Activated naive CD4-positive, alpha-beta T cell treated with anti-CD3 and anti-CD28 coated beads for 36 hours (primary cell): Measurements from ENCODE around the gene FGFR4. TPM values are rescaled to one million over a fixed set of nuclear protein-coding genes. Genes with fewer than 3 reads are reported as not detected.

Experiments used
- CTCF ChIA-PET: fragments of 350-600 bp; sonication (Branson Sonifier 250); formaldehyde crosslinking; loops from one replicate; lab custom pipeline; 2021; ENCODE audit warnings: antibody characterized with exemption; lab: Charles Lee
- DNase-seq: peaks from one replicate; pipeline ENCODE4 v3.0.0-alpha.2; 2020
- H3K27ac Mint-ChIP-seq: one replicate; pipeline ENCODE4 v1.8.0; 2021; ENCODE audit warnings: mild to moderate bottlenecking, mixed read lengths
- H3K27me3 Mint-ChIP-seq: one replicate; pipeline ENCODE4 v1.8.0; 2021; ENCODE audit warnings: low read depth, mixed read lengths
- H3K36me3 Mint-ChIP-seq: one replicate; pipeline ENCODE4 v1.8.0; 2021; ENCODE audit warnings: low read depth, mixed read lengths
- H3K4me1 Mint-ChIP-seq: one replicate; pipeline ENCODE4 v1.8.0; 2021; ENCODE audit warnings: low read depth, mixed read lengths
- H3K4me3 Mint-ChIP-seq: one replicate; pipeline ENCODE4 v1.8.0; 2021; ENCODE audit warnings: mild to moderate bottlenecking, moderate library complexity, mixed read lengths
- H3K9me3 Mint-ChIP-seq: one replicate; pipeline ENCODE4 v1.8.0; 2021; ENCODE audit warnings: mixed read lengths
- intact Hi-C: fragments of 100-400 bp; cut with micrococcal nuclease; formaldehyde crosslinking; loops from one replicate; pipeline ENCODE4 v1.15.1; 2023
- total RNA-seq, 2 experiments: library from RNA; stranded (reverse); gene quantifications; one replicate each; pipeline ENCODE4 v1.2.3, GENCODE V29; 2021

Gene FGFR4
- total RNA-seq, 2 experiments from 2014 or later = 0.95 to 1.3 TPM

GRCh38 chr5:177096162-177097015, 9.7 kb downstream of the FGFR4 start:
- no peaks in the 10 kb centered on the region for H3K36me3 Mint-ChIP-seq
- H3K4me3 Mint-ChIP-seq = no peak overlapping the region
- H3K9me3 Mint-ChIP-seq = no peaks in the 10 kb centered on the region
- no peak overlapping the region for H3K27ac Mint-ChIP-seq
- intact Hi-C loops = no loop called here
- no peak for DNase-seq
- H3K4me1 Mint-ChIP-seq = no peaks in the 10 kb centered on the region
- H3K27me3 Mint-ChIP-seq = no peaks in the 10 kb centered on the region
- CTCF ChIA-PET = no interaction called here

DNA sequence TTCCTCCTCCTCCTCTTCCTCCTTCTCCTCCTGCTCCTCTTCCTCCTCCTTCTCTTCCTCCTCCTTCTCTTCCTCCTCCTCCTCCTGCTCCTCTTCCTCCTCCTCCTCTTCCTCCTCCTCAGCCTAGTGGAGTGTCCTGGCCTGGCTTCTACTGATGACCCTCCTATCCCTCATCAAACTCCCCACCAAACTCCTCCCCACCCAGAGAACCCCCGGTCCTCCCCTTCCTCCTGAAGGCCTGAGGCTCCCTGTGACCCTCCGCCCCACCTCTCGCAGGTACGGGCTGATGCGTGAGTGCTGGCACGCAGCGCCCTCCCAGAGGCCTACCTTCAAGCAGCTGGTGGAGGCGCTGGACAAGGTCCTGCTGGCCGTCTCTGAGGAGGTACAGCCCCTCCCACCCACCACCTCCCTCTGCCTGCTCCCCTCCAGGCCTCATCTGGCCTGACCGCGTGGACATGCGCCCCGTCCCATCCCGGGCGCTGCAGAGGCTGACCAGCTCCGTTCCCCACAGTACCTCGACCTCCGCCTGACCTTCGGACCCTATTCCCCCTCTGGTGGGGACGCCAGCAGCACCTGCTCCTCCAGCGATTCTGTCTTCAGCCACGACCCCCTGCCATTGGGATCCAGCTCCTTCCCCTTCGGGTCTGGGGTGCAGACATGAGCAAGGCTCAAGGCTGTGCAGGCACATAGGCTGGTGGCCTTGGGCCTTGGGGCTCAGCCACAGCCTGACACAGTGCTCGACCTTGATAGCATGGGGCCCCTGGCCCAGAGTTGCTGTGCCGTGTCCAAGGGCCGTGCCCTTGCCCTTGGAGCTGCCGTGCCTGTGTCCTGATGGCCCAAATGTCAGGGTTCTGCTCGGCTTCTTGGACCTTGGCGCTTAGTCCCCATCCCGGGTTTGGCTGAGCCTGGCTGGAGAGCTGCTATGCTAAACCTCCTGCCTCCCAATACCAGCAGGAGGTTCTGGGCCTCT, 10.6 kb downstream of the FGFR4 start:
- no peaks in the 10 kb centered on the region for H3K27me3 Mint-ChIP-seq
- DNase-seq = no peak
- CTCF ChIA-PET = interaction anchor here (1.1 to 1.6 kb wide), 3 partner anchors 11 to 436 kb away, joined by 3 to 5 read pairs (median 4); partner anchors contain the start of gene FGFR4

GRCh38 chr5:177098120-177098469, 11.4 kb downstream of the FGFR4 start:
- CTCF ChIA-PET = interaction anchor here (1.0 to 1.6 kb wide), 4 partner anchors 12 to 437 kb away, joined by 3 to 5 read pairs (median 4); partner anchors contain the start of gene FGFR4
- DNase-seq = no peak
- Mint-ChIP-seq H3K4me3 (no peak overlapping the region), H3K27me3 (no peaks in the 10 kb centered on the region), H3K27ac (no peak overlapping the region), H3K4me1 (no peaks in the 10 kb centered on the region), H3K9me3 (no peaks in the 10 kb centered on the region), H3K36me3 (no peaks in the 10 kb centered on the region)
- intact Hi-C loops = no loop called here

More for the DNA sequence above, 10.6 kb downstream of the FGFR4 start:
- intact Hi-C loops = no loop called here
- no peaks in the 10 kb centered on the region for H3K36me3 Mint-ChIP-seq
- H3K4me1 Mint-ChIP-seq = no peaks in the 10 kb centered on the region
- H3K4me3 Mint-ChIP-seq = no peak overlapping the region
- H3K27ac Mint-ChIP-seq = no peak overlapping the region
- no peaks in the 10 kb centered on the region for H3K9me3 Mint-ChIP-seq

DNA sequence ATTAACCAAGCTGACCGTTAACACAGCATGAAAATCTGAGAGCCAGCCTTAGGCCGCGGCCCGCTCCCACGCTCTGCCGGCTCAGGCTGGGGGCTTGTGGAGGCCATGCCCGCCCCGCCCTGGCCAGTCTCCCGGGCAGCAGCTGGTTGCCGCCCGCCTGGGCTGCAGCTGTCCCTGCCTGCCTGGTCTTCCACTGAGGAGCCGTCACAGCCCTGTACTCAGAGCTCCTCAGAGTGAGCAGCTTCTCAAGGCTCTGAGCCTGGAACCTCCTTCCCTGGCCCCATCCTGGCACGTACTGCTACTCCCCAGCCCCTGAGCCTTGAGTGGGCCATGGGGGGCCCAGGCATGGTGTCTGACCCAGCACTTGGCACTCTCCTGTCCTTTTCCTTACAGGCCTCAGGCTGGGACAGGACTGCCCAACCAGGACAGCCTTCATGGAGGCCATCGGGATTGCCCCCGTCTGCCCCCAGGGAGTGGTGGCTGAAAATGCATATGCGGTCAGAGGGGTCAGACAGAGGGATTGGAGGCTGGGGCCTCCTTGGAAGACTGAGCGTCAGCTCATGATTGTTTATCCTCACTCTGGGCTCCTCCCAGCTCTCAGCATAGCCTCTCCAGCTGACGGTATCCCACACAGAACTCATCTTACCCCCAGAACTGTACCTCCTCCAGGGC, 11.9 kb downstream of the FGFR4 start:
- intact Hi-C loops = no loop called here
- Mint-ChIP-seq H3K36me3 (no peaks in the 10 kb centered on the region), H3K4me3 (no peak overlapping the region), H3K27ac (no peak overlapping the region), H3K4me1 (no peaks in the 10 kb centered on the region), H3K27me3 (no peaks in the 10 kb centered on the region), H3K9me3 (no peaks in the 10 kb centered on the region)
- CTCF ChIA-PET = interaction anchor here (0.7 to 1.6 kb wide), 4 partner anchors 13 to 438 kb away, joined by 3 to 5 read pairs (median 3); no protein-coding TSS in a partner anchor
- no peak for DNase-seq

GRCh38 chr5:177099422-177100093, 12.8 kb downstream of the FGFR4 start:
- H3K36me3 Mint-ChIP-seq = no peaks in the 10 kb centered on the region
- CTCF ChIA-PET = interaction anchor here (0.7 to 2.6 kb wide), 2 partner anchors 14 to 99 kb away, joined by 3 to 10 read pairs; no protein-coding TSS in a partner anchor

GRCh38 chr5:177100714-177101121, 14.0 kb downstream of the FGFR4 start:
- H3K9me3 Mint-ChIP-seq = no peaks in the 10 kb centered on the region
- H3K4me1 Mint-ChIP-seq = no peaks in the 10 kb centered on the region
- H3K27me3 Mint-ChIP-seq = no peaks in the 10 kb centered on the region
- no peak overlapping the region for H3K27ac Mint-ChIP-seq
- CTCF ChIA-PET = interaction anchor here (1.2 to 2.6 kb wide), 2 partner anchors 11 to 13 kb away, joined by 3 to 10 read pairs; no protein-coding TSS in a partner anchor
- H3K36me3 Mint-ChIP-seq = no peaks in the 10 kb centered on the region
- DNase-seq = no peak
- H3K4me3 Mint-ChIP-seq = no peak overlapping the region
- intact Hi-C loops = no loop called here

More at GRCh38 chr5:177099422-177100093, 12.8 kb downstream of the FGFR4 start:
- Mint-ChIP-seq H3K4me1 (no peaks in the 10 kb centered on the region), H3K27ac (no peak overlapping the region), H3K9me3 (no peaks in the 10 kb centered on the region), H3K27me3 (no peaks in the 10 kb centered on the region), H3K4me3 (no peak overlapping the region)
- intact Hi-C loops = no loop called here
- no peak for DNase-seq

GRCh38 chr5:177103523-177104253, 17.0 kb downstream of the FGFR4 start:
- Mint-ChIP-seq H3K27ac (no peak overlapping the region), H3K4me3 (no peak overlapping the region), H3K36me3 (no peaks in the 10 kb centered on the region), H3K27me3 (no peaks in the 10 kb centered on the region), H3K9me3 (no peaks in the 10 kb centered on the region), H3K4me1 (no peaks in the 10 kb centered on the region)
- intact Hi-C loops = no loop called here
- CTCF ChIA-PET = interaction anchor here (1.2 kb wide), 1 partner anchor 33 kb away, joined by 4 read pairs; no protein-coding TSS in a partner anchor
- DNase-seq = no peak

- intact Hi-C loops = no loop called here
- no peak overlapping the region for H3K27ac Mint-ChIP-seq
- no peaks in the 10 kb centered on the region for H3K9me3 Mint-ChIP-seq
- CTCF ChIA-PET = interaction anchor here (0.5 kb wide), 1 partner anchor 69 kb away, joined by 3 read pairs; no protein-coding TSS in a partner anchor
- H3K27me3 Mint-ChIP-seq = no peaks in the 10 kb centered on the region
- DNase-seq = no peak
- no peaks in the 10 kb centered on the region for H3K36me3 Mint-ChIP-seq
- no peaks in the 10 kb centered on the region for H3K4me1 Mint-ChIP-seq
- no peak overlapping the region for H3K4me3 Mint-ChIP-seq
These were observed 19.2 kb downstream of the FGFR4 start for GRCh38 chr5:177105691-177106476.

DNA sequence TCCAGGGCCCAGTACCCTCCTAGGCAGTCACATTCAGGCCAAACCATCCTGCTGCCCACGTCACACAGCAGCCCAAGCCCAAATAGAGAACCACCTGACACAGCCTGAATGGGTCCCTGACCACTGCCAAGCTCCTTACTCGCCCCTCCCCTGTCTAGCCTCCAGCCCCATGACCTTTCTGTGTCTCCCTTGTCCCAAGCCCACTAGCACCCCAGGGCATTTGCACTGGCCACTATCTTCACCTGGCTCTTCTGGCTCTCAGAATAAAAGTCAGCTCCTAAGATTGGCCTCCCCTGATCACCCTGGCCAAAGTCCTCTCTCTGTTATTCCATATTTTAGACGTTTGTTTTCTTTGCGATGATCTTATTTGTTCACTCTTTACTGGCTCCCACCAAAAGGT, 20.4 kb downstream of the FGFR4 start:
- Mint-ChIP-seq H3K4me3 (no peak overlapping the region), H3K27ac (no peak overlapping the region), H3K27me3 (no peaks in the 10 kb centered on the region), H3K9me3 (no peaks in the 10 kb centered on the region), H3K4me1 (peaks cover 3% of the 10 kb centered on the region), H3K36me3 (no peaks in the 10 kb centered on the region)
- DNase-seq = no peak
- intact Hi-C loops = no loop called here
- CTCF ChIA-PET = interaction anchor here (0.6 to 1.4 kb wide), 3 partner anchors 22 to 348 kb away, joined by 3 to 7 read pairs (median 4); no protein-coding TSS in a partner anchor

- CTCF ChIA-PET = interaction anchor here (0.6 to 6.6 kb wide), 8 partner anchors 20 to 449 kb away, joined by 3 to 85 read pairs (median 4); partner anchors contain the start of gene FGFR4
- H3K4me3 Mint-ChIP-seq = no peak overlapping the region
- intact Hi-C loops = loop anchor here (5.0 kb wide), 1 partner anchor 298 kb away; the partner anchor contains the start of gene UNC5A
These were observed 23.1 kb downstream of the FGFR4 start for GRCh38 chr5:177109810-177110209.

More at GRCh38 chr5:177109810-177110209, 23.1 kb downstream of the FGFR4 start:
- Mint-ChIP-seq H3K36me3 (no peaks in the 10 kb centered on the region), H3K4me1 (peaks cover 7% of the 10 kb centered on the region), H3K9me3 (no peaks in the 10 kb centered on the region), H3K27ac (no peak overlapping the region), H3K27me3 (no peaks in the 10 kb centered on the region)
- no peak for DNase-seq
